Stimulated activated naive CD8-positive, alpha-beta T cell treated with anti-CD3 and anti-CD28 coated beads, Interleukin-15, Interleukin-2, amounts not matched to agents 100 U/mL and 50 U/mL, for 24 hours (primary cell): Measurements from ENCODE around the gene ULK3.

ENCODE experiments used
- ATAC-seq: fragments of 150-1000 bp; cut with Tn5 transposase; one replicate; pipeline ENCODE4 v1.10.0; 2021
- DNase-seq: peaks from one replicate; pipeline ENCODE4 v3.0.0; 2021

ULK3 gene

DNA sequence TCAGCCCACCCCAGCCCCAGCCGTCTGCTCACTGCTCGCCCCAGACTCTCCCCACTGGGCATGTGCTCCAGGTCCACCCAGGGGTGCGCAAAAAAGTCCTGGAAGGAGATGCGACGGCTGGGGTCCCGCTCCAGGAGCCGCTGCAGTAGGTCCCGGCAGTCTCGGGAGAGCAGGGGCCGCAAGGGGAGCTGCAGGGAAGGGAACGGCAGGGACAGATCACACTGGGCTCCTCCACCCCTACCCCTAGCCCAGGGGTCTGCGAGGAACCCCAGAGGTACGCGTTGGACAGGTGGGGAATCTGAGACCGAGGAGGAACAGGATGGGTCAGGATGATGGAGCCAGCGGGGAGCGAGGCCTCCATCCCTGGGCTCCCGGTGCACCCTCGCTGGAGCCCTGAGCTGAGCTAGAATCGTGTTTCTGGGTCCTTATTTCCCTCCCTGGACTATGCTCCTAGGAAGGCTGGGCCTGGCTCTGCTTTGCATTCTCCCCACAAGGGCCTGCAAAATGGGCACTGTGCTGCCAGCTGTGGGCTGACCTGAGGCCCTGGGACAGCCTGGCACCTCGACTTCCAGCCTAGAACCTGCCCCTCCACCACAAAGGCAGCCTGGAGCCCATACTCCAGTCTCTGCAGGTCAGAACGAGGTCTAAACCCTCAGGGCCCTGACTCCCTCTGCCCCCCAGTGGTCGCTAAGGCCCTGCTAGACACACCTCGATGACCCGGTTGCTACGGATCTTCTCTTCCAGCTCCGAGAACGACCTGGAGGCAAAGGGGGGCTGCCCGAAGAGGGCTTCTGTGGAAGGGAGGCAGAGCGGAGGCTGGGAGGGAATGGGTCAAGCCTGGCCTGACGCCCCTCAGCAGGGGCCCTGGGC is 3.2 kb downstream of the ULK3 start:
- no peak for ATAC-seq
- no peak for DNase-seq

DNA sequence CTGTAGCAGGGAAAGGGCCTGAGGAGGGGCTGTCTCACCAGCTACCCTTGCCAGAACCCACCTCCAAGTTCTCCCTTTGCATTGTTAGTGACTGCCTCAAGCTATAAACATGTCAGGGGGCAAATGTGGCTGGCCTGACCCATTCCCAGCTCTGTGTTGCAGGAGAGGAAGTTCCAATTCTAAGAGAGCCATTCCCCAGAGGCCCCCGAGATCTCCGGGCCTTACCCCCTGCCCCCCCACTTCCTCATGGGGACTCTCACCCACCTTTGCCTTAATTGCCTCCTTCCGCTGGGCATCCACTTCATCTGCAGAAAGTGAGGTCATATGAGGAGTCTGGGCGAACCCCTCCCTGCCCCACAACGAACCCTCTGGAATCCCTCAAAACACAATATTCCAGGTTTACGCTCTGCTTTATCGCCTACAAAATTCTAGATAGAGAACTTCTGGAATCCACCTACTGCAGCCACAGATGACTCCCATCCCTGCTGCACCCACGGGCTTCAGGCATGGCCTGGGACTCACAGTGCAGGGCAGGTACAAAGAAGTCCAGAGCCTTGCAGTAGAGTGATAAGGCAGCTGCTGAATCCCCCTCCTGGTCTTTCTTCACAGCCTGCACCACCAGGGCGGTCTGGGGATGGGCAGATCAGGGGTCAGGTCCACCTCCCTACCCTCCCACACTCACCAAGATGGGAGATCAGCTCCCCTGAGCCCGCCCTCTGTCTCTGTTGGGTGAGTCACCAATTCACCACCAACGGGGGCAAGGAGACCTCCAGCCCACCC is 4.0 kb downstream of the ULK3 start:
- DNase-seq (no peak), ATAC-seq (no peak)

DNA sequence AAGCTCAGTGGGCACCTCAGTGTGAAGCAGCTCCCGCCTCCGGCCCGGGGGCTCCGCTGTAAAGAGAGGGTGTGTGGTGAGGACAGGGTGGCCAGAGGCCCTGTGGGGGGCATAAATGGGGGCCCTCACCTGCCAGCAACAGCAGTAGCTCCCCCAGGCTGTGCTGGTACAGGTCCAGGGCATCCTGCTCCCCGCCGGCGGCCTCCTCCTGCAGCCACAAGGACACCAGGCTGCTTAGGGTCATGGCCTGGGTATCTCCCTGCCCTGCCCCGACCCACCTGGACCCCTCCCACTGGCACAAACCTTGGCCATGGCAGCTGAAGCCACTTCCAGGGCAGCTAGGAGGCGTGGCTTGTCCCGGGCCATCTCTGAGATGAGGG is 4.8 kb downstream of the ULK3 start:
- DNase-seq (no peak), ATAC-seq (no peak)

DNA sequence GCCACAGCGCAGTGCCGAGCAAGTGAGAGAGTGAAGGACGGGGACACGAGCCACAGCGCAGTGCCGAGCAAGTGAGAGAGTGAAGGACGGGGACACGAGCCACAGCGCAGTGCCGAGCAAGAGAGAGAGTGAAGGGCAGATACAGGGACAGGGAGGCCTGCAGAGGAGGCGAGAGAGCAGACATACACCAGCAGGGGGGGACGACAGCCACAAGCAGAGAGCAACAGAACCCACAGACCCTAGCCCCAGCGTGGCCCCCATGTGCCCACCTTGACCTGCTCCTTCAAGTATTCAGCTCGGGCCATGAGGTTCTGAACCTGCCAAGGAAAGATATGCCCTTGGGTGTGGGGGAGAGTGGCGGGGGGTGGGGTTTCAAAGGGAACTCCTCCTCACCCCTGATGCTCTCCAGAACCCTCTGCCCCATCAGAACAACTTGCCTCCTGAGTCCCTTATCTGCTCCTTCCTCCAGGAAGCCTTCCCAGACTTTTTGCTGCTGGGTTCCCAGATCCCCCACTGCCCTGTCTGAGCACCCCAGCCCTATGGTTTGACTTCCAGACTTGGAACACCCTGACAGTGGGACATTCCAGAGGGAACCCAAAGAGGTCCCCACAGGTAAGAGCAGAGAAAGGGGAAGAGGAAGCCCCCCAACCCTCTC is 5.3 kb downstream of the ULK3 start:
- no peak for DNase-seq
- ATAC-seq, result no peak

DNA sequence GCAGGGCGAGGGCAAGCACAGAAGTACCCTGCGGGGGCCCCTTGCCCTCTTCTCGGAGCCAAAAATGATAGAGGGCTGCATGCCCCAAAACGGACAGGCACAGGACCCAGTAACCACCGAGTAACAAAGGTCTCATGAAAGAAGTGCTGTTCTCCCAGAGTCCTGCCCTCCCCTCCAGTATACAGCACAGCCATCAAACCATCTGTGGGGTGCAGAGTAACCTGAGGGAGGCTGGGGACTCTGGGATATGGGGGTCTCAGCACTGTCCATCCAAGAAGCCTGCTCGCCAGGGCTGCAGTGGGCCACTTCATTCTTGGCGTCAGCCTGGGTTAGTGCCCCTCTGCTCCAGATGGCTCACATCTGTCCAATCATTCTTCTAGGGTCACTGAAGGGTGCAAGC is 6.1 kb downstream of the ULK3 start:
- no peak for DNase-seq
- no peak for ATAC-seq

DNA sequence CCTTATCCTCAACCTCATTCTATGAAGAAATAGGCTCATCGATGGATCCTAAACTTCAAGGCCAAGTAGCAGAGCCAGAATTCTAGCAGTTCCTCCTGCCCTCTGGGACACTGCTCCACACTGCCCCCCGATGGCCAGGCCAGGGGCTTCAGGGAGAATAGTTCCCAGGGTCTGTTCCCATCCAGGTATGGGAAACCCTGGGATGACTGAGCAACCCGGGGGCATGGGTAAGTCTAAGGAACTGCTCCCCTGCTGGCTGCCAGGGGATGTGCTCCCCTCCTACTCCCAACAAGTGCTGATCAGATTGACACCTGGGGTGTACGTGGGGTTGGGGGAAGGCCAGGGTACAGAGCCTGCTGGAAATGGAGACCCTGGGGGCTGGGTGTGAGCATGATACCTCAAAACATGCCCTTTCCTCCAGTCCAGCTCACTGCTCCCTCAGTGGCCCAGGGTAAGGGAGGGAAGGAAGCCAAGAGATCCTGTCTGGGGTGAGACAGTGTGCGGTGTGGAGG is 7.6 kb downstream of the ULK3 start:
- DNase-seq, result peak; percentile 75
- ATAC-seq, result peak; percentile 33

DNA sequence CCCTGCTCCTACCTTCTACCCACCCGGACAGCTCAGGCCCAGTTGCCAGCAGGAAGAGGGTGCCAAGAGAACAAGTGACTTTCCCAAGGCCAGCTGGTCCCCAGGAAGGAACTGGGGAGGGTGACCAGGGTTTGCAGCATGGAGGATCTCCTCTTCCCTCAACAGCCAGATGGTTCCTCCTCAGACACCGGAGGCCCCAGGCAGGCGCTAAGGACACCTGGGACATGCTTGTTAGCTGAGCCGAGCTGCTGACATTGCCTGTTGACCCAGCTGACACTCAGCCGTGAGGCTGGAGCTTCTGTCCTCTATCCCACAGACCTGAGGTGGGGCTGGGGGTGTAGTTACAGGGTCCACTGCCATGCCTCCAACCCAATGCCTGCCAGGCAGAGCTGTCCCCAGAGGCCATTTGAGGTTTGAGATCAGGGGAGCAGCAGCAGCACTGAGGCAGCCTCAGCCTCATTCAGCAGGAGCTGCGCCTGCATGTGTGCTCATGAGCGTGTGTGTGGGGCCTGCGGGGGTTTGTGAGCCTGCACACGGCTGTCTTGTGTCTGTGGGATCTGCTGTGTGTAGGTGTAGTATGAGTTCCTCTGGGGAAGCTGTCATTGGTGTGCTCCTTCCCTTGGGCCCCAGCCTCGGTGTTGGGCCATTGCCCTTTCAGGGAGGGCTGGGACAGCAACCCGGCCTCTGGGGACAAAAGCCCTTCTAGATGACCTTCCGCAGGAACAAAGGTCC is 9.4 kb downstream of the ULK3 start:
- DNase-seq (no peak), ATAC-seq (no peak)

DNA sequence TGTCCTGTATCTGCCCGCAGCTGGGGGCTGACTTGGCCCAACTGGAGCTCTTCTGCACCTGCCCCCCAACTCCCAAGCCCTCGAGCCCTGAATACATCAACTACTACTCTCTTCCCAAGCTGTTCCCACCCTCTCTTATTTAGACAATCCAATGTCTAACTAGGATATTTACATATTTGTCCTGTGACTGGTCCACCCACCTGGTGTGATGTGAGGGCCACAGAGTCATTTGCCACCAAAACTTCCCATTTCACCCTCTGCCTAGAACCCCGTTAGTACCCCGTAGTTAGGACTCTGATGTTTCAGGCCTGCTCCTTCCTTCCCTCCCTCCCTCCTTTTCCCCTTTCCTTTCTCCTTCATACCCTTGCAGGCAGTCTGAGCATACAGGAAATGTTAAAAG is 10.1 kb downstream of the ULK3 start:
- no peak for DNase-seq
- no peak for ATAC-seq

DNA sequence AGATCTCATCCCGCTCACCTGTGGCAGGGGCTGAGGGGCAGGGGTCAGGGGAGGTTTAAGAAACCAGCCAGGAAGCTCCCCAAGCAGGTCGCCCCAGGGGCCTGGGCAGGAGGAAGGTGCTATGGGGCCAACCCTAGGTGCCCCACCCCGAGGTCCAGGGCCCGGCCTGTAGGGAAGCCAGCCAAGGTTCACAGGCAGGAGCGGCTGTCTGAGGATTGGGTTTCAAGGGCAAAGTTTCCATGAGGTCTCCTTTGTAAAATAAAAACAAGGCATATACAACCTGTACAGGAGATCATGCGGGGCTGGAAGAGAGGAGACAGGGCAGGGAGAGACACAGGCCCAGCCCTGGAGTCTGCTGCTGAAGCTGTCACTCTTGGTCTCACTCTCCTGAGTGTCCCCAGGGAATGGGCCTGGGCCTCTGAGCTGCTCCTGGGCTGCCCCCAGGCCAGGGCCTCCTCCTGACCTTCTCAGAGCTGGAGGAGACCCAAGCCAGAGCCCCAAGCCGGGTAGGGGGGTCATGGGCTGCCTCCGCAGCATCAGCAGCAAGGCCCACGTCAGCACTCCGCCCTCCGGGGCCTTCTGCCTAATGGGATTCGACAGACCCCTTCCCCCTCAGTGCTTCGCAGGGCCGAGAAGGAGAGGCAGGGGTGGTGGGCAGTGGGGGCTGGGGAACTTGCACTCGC is 11.0 kb downstream of the ULK3 start:
- DNase-seq, result no peak
- ATAC-seq, result no peak

DNA sequence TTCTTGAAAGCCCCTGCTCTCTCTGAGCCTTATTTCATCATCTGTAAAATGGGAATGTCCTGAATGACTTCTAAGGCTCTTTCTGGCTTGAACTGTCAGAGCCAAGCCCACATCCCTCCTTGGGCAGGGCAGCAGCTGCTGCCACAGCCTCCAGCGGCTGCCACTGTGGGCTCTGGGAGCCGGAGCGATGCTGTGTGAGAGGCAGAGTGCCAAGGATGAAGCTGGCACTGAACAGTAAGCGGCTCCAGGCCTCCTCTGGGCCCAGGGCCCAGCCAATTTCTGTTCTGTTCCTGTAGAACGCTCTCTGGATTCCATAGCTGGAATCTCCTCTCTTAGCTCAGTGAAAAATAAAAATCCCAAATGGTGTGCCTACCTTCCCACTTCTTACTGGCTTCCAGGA is 12.1 kb downstream of the ULK3 start:
- ATAC-seq (no peak), DNase-seq (no peak)

DNA sequence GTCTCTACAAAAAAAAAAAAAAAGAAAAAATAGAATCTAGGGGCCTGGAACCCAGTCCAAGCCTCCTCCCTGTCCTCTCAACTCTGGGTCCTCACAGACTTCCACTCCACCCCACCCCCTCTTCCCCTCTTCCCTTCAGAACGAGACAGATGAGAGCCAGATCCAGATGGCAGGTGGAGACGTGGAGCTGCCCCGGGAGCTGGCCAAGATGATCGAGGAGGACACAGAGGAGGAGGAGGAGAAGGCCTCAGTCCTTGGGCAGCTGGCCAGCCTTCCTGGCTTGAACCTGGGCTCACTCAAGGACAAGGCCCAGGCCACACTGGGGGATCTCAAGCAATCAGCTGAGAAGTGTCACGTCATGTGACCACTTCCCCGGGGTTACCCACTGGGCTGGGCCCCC is 13.0 kb downstream of the ULK3 start:
- DNase-seq, result no peak
- no peak for ATAC-seq

DNA sequence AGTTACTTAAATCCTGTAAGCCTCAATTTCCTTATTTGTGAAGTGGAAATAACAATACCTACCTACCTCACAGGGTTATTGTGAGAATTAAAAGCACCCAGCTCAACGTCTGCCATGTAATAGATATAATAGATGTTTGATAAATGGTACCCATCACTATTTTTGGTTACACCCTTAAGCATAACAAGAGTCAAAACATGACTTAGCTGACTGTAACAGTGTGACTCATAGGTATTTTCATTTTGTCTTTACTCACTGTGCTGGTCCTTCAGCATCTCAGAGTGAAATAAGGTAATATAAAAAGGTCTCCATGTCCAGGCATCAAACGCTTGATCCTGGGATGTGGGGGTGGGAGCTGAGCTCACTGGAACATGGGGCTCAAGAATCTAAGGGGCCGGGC is 13.5 kb downstream of the ULK3 start:
- ATAC-seq, result peak; percentile 49
- no peak for DNase-seq

DNA sequence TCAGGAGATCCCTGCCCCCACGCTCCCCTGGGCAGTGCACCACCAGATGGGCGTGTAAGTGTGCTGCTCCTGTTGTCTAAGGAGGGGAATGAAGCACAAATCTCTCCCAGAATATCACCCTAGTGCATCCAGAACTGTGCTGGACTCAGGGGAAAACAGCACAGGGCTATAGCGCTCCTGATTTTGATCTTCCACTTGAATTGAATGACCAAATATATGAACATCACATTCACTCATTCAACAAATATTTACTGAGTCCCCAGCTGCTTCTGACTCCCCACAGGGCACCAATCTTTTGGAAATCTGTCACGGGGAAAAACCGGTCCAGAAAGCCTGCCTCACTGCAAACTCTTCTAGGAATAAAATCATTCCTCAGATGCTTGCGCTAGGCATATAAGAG is 14.1 kb downstream of the ULK3 start:
- DNase-seq (no peak), ATAC-seq (no peak)

DNA sequence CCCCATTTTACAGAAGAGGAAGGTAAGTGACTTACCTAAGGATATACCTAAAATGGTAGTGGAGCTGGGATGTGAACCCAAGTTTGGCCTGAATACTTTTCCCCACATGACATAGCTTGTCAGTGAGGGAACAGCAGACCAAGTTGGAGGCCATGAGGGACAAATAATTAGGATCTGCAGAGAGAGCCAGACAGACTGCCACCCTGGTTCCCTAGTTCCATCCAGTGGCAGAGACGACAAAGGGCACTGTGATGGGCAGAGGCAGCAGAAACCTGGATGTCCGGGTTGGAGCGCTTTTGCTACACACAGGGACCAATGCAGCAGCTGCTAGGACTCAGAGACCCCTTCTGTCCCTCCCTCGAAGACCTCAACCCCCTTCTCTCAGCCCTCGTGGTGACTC is 15.3 kb downstream of the ULK3 start:
- no peak for ATAC-seq
- DNase-seq, result no peak

DNA sequence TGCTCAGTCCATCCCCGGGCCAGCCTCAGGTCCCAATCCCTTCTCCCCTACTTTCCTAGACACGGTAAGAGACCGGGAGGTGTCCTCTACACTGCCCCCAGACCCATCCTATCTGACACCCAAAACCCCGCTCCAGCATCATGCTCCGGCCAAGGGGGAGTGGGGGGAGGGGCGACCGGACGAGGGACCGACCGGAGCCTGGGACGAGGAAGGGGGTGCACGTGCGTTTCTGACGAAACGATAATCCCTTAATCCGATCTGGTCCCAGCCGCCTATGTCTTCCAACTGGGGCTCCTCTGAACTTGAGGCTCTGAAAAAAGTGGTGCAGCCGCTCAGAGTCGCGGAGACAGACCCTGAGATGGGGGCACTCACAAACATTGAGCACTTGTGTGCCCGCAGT is 16.0 kb downstream of the ULK3 start:
- DNase-seq (no peak), ATAC-seq (no peak)

DNA sequence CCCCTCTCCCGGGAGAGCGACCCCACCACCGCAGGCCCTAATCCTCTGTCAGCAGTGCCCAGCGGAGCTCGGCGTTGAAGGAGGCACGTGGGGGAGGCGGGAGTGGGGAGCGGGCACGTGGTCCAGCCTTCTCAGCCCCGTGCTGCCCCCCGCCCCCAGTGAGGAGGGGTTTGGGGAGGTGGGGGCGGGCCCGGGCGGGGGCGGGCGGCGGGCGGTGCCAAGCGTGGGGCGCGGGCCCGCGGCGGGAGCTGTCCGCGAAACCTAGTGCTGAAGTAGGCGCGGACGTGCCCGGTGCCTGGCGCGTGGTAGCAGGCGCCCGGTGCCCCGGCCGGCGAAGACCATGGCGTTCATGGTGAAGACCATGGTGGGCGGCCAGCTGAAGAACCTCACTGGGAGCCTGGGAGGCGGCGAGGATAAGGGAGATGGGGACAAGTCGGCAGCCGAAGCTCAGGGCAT is 16.6 kb downstream of the ULK3 start, which contains the start of gene CPLX3:
Gene CPLX3 (plus strand): TSS at position 264 of the 456 bp plus-strand sequence. CDS start 77 bp downstream, at position 341.
- DNase-seq, result peak; percentile 56
- ATAC-seq, result peak; percentile 33

DNA sequence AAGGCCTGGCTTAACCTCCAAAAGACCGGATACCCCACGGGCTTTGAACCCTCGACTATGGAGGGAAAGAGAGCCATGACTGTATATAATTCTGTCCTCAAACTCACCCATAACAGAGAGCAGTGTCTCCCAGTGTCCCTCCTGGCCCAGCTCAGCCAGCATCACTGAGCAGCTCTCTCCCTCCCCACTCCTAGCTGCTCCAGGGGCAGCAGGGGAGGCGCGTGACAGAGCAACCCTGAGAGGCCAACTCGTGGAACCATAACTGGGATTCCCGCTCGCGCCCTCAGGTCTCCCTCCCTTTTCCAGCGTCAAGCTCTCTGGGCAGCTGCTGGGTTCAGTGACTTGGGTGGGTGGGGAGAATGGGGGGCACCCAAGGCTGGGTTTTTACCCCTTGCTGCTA is 17.1 kb downstream of the ULK3 start:
- DNase-seq (no peak), ATAC-seq (no peak)

DNA sequence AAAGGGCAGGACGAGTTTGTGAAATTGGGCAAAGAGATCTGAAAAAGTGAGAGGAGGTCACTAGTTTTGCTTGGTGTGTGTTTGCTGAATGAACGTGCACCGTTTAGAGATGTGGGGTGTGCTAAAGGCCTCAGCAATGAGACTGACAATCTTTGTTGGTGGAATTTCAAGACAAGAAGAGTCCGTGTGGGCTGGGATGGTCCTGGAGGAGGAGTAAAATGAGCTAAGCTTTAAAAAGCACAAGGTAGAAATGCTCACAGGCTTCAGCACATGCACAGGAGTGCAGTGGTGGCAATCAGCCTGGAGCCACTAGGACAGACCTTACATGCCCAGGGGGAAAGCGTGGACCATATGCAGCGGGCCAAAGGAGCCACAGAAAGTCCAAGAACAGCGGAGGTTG is 18.0 kb downstream of the ULK3 start:
- ATAC-seq, result no peak

DNA sequence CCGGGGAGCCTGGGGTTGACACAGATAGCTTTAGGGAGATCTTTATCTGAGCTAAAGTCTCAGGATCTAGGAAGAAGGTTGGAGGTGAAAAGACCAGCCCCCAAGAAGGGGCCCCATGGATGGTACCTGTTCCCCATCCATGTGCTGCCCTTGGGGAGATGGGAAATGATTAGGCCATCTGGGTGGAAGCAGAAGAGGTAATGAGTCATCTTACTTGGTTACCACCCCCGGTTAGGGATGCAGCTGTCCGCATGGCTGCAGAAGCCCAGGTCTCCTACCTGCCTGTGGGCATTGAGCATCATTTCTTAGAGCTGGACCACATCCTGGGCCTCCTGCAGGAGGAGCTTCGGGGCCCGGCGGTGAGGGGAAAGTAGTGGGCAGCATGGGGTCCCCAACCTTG is 19.6 kb downstream of the ULK3 start:
- ATAC-seq, result no peak

More for the DNA sequence above, 18.0 kb downstream of the ULK3 start:
- no peak for DNase-seq

DNA sequence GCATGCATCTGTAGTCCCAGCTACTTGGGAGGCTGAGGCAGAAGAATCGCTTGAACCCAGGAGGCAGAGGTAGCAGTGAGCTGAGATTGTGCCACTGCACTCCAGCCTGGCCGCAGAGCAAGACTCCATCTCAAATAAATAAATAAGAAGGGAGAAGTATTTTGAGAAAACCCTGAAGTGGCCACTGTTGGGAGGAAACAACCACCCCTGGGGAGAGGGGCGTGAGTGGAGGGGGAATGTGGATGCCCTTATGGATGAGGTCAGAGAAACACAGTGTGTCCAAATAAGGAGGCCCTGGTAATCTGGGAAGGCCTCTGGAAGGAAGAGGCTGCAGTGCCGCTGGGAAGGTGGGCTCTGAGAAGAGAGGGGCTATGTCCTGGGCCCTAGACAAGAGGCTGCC is 20.7 kb downstream of the ULK3 start:
- no peak for ATAC-seq
- DNase-seq, result no peak

More for the DNA sequence above, 19.6 kb downstream of the ULK3 start:
- DNase-seq, result no peak

DNA sequence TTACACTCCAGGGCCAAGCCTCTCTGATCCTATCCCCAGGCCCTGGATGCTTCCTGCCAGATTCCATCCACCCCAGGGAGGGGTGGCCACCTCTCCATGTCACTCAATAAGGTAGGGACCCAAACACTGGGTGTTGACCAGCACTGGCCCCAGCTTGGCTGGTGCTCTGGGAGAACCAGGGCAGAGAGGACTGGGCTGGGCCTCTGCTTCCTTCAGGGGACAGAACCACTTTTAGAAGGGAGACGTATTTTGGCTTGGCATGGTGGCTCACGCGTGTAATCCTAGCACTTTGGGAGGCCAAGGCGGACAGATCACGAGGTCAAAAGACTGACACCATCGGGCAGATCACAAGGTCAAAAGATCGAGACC is 21.2 kb downstream of the ULK3 start:
- no peak for DNase-seq

More for the DNA sequence above, 21.2 kb downstream of the ULK3 start:
- no peak for ATAC-seq
